ENCODE measurements around the gene NPBWR2.

The NPBWR2 gene

DNA sequence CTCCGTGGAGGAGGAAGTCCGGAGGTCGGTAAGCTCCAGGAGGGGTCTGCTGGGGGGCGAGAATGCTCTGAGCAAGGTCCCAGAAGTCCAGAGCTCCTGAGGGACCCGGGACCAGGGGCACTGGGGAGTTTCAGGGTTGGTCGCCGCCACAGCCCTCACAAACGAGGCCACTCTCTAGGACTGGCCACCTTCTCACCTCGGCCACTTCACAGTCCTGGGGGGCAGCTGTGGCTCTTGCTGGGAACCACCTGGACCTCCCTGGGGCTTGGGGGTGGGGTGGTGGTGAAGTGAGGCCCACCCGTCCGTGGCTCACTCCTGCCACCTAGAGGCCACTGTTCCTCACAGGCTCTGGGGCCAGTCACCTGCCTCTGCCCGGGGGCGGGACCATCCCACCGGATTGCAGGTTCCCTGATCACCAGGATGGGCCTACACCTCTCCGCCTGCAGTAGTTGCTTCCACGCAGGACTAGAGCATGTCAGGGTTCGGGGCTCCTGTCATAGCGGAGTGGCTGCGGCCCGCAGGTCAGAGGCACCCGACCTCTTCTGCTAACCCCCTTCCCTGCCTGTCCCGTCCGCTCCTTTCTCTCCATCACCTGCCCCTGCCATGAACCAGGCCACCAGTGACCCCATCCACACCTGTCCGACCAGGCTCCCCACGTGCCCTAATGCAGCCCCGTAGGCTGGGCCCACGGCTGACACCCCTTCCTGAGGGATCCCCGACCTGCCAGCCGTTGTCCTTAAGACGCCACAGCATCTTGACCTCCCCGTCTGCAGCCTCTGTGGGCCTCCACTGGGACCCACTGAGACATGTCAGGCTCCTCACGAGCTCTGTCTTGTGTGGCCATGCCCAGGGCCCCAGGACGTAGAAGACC, 49.5 kb downstream of the NPBWR2 start:
- peak; percentile 58 to 75 for DNase-seq (ENCODE audit: low read depth in 2 of 2)

DNA sequence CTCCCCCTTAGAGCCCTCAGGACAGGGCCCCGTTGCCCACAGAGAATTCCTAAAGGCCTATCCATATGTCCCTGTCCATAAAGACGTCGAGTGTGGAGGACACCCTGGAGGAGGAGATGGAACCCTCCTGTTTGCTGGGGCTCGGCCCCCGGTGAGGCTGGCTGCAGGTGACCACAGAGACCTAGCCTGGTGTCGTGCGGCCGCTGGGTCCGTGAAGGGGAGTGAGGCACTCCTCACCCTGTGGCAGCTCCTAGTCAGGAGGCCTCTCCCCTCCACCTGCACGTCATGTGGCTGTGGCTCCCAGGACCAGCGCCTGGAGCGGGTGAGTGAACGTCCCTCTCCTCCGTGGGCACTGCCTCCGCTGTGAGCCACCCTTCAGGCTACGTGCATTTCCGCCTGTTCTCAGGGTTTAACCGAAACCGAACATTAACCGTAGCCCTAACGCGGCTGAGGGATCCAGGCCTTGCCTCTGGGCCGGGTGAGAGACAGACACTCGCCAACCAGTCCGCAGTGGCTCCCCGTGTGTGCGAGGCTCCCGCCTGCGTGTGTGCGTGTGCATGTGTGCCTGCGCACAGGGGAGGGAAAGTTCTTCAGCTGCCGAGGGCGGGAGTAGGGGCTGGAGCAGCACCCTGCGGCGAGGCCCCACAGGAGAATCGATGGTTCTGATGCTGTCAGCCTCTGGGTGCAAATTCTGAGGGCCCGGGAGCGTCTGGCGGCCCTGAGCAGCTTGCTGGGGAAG, 50.3 kb downstream of the NPBWR2 start:
- DNase-seq (ENCODE audit: low read depth in 2 of 2): no peak

DNA sequence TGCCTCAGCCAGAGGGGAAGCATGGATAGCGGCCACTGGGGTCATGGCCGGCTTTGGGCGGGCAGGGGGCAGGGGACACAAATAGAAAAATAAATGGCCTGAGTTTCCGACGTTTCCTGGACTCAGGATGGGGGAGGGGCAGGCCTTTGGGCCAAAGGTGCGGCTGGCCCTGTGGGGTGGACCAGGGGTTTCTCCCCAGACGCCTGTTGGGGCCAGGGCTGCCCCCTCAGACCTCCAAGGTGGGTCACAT, 50.8 kb downstream of the NPBWR2 start:
- DNase-seq (ENCODE audit: low read depth in 2 of 2): no peak

DNA sequence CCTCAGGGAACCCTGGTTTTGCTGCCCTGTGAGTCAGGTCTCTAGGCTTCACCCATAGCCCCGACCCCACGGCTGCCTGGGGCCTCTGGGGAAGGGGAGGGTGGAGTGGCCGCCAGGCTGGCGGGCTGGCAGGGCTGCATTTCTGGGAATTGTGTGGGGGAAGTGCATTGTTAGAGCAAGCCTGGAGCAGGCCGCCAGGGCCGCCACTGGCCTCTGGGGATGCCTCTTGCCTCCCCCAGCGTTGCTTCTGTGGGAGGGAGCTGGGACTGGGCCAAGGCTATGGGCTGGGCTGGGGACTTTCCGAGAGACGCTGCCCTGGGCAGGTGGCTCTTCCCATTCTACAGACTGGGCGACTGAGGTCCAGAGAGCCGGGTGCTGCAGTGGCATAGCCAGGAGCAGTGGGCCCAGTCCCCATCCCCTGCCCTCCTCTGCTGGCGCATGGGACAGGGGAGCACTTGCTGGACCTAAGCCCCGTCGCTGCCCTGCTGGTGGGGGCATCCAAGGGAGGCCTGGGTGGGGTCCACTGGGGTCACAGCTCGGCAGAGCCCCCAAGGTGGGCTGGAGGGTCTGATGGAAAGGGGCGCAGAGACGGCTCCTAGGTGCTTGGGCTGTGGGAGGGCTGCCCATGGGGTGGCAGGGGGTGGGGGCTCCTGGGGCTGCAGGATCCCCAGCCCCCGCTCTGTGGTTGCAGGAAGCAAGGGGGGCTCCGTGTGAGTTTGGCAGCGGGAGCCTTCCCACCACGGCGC, 51.3 kb downstream of the NPBWR2 start:
- DNase-seq (ENCODE audit: low read depth in 2 of 2): no peak

DNA sequence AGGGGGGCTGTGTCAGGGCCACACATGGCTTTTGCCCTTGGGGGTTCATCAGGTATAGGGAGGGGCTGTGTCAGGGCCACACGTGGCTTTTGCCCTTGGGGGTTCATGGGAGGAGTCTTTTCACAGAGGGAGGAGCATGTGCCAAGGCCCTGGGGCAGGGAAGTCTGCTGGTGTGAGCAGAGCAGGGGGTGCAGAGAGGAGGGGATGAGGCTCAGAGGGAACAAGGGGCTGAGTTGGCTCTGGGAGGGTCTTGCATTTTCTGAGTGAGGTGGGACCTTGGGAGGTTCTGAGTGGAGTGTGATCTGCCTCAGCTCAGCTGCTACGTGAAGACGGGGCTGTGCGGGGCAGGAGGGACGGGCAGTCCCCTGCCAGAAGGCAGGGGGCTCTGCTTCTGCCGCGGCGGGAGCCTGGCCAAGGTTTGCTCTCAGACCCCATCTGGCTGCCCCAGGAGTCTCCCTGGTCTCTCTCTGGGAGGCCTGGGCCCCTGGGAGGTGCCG, 51.9 kb downstream of the NPBWR2 start:
- DNase-seq (ENCODE audit: low read depth in 2 of 2): no peak

DNA sequence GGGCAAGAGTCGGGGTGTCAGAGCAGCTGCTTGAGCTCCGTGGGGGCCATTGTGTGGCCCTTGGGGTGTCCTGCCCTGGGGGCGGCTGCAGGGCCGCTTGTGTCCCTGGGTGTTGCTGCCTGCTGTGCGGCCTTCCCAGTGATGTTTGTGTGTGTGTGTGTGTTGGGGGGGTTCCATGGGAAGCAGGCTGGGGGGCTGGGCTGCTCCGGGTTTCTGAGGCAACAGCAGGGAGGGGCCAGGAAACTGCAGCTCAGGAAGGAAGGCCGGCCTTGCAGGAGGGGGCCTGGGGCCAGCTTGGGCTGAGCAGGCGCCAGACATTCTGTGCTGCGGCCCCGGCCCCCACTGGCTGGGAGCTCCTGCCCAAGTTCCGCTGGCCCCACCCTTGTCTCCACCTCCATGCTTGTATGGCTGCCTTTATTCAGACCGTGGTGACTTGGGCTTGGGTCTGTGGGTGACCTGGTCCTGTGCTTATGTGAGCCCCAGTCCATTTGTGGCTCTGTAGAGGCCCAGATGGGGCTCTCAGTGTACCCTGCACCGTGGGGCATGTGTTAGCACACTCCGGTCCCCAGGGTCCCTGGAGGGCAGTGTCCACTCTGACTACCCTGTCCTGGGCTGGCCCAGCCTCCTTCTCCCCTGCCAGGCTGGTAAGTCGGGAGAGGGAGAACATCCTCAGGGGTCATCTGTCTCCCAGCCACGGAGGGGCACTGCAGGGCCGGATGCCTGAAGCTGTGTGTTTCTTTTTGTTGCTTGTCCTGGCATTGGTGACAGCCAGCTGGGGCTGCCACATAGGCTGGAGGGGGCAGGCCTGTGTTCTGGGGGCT, 53.3 kb downstream of the NPBWR2 start:
- no peak for DNase-seq (ENCODE audit: low read depth in 2 of 2)

Measured in activated CD8-positive, alpha-beta memory T cell treated with anti-CD3 and anti-CD28 coated beads for 4 hours (primary cell).